Trophoblast cell (in vitro differentiated cells and primary cell): ENCODE results near the gene USP4.
"Not testable (repeated sequence)": the region's sequence is repeated elsewhere in the genome, so short reads cannot be mapped to it uniquely, and the experiment has no call there.

Experiments
- DNase-seq, 2 donors: peaks; one replicate each; pipeline ENCODE4 v3.0.0-alpha.2; 2016
- H2AFZ ChIP-seq: 2 replicates; pipeline ENCODE4 v1.6.1; 2013; ENCODE audit warnings: low read length, moderate library complexity, mild to moderate bottlenecking; ENCODE audit not compliant: insufficient read depth, poor library complexity
- H2AK5ac ChIP-seq: 2 replicates; pipeline ENCODE4 v1.6.1; 2013; ENCODE audit warnings: mild to moderate bottlenecking, low read length
- H2BK120ac ChIP-seq: 2 replicates; pipeline ENCODE4 v1.6.1; 2013; ENCODE audit warnings: low read length, mild to moderate bottlenecking, moderate library complexity; ENCODE audit not compliant: insufficient read depth, poor library complexity
- H2BK12ac ChIP-seq: 2 replicates; pipeline ENCODE4 v1.6.1; 2013; ENCODE audit warnings: mild to moderate bottlenecking, low read length, moderate library complexity
- H2BK5ac ChIP-seq: 2 replicates; pipeline ENCODE4 v1.6.1; 2013; ENCODE audit warnings: low read length, low read depth, moderate library complexity, mild to moderate bottlenecking; ENCODE audit not compliant: poor library complexity
- H3K14ac ChIP-seq: 2 replicates; pipeline ENCODE4 v1.6.1; 2013; ENCODE audit warnings: mild to moderate bottlenecking, low read length
- H3K18ac ChIP-seq: 2 replicates; pipeline ENCODE4 v1.6.1; 2013; ENCODE audit warnings: mild to moderate bottlenecking, low read length
- H3K23ac ChIP-seq: 2 replicates; pipeline ENCODE4 v1.6.1; 2013; ENCODE audit warnings: low read length
- H3K27ac ChIP-seq: 2 replicates; pipeline ENCODE4 v1.5.1; 2013; ENCODE audit warnings: low read depth, mild to moderate bottlenecking, inconsistent platforms, low read length, moderate library complexity
- H3K27me3 ChIP-seq: 2 replicates; pipeline ENCODE4 v1.6.1; 2013; ENCODE audit warnings: inconsistent platforms, mild to moderate bottlenecking, low read length, moderate library complexity; ENCODE audit not compliant: insufficient read depth
- H3K36me3 ChIP-seq, 2 experiments: 1 replicate in 1 of 2; 2 replicates in 1 of 2; pipeline ENCODE4 v1.6.1; 2013; ENCODE audit warnings: low read length in 2 of 2, mild to moderate bottlenecking in 2 of 2, moderate library complexity in 1 of 2; ENCODE audit not compliant: insufficient read depth in 2 of 2, control insufficient read depth in 1 of 2
- H3K4ac ChIP-seq: 2 replicates; pipeline ENCODE4 v1.6.1; 2013; ENCODE audit warnings: low read depth, mild to moderate bottlenecking, low read length, moderate library complexity
- H3K4me1 ChIP-seq, 2 experiments: 1 replicate in 1 of 2; 2 replicates in 1 of 2; pipeline ENCODE4 v1.6.1; 2013; ENCODE audit warnings: low read length in 2 of 2, mild to moderate bottlenecking in 2 of 2, moderate library complexity in 1 of 2; ENCODE audit not compliant: insufficient read depth in 2 of 2, control insufficient read depth in 1 of 2
- H3K4me2 ChIP-seq: 2 replicates; pipeline ENCODE4 v1.6.1; 2013; ENCODE audit warnings: inconsistent platforms, mild to moderate bottlenecking, low read length, moderate library complexity
- H3K4me3 ChIP-seq: 2 replicates; pipeline ENCODE4 v1.5.1; 2013; ENCODE audit warnings: mild to moderate bottlenecking, low read depth, low read length, inconsistent platforms
- H3K79me1 ChIP-seq: one replicate; pipeline ENCODE4 v1.6.1; 2013; ENCODE audit warnings: low read length
- H3K79me2 ChIP-seq: 2 replicates; pipeline ENCODE4 v1.6.1; 2013; ENCODE audit warnings: low read length, mild to moderate bottlenecking; ENCODE audit not compliant: control insufficient read depth, insufficient read depth, poor library complexity
- H3K9ac ChIP-seq: 2 replicates; pipeline ENCODE4 v1.6.1; 2013; ENCODE audit warnings: mild to moderate bottlenecking, low read length
- H3K9me3 ChIP-seq: 2 replicates; pipeline ENCODE4 v1.6.1; 2013; ENCODE audit warnings: low read depth, mild to moderate bottlenecking, control low read depth, inconsistent platforms, low read length; ENCODE audit not compliant: insufficient read depth
- H4K12ac ChIP-seq: 2 replicates; pipeline ENCODE4 v1.6.1; 2013; ENCODE audit warnings: low read depth, mild to moderate bottlenecking, low read length, moderate library complexity
- H4K8ac ChIP-seq: 2 replicates; pipeline ENCODE4 v1.6.1; 2013; ENCODE audit warnings: low read depth, mild to moderate bottlenecking, low read length, moderate library complexity
- H4K91ac ChIP-seq: one replicate; pipeline ENCODE4 v1.6.1; 2013; ENCODE audit warnings: low read depth, mild to moderate bottlenecking, low read length, moderate library complexity
- WGBS: extraction: QIAGEN DNeasy Blood & Tissue Kit; methylation state at CpG from one replicate; pipeline ENCODE4 v1.1.7; 2013; ENCODE audit warnings: missing lambda C conversion rate; ENCODE audit not compliant: insufficient read length, insufficient coverage; ENCODE audit errors: extremely low coverage; 5-methylcytosine and 5-hydroxymethylcytosine counted together

Gene USP4

GRCh38 chr3:49329186-49329585, 10.7 kb downstream of the USP4 start:
- no peak overlapping the region for H3K27ac ChIP-seq
- no peak overlapping the region for H3K4ac ChIP-seq
- H3K27me3 ChIP-seq = no peaks in the 10 kb centered on the region
- H2BK12ac ChIP-seq = no peak overlapping the region
- no peak overlapping the region for H3K23ac ChIP-seq
- no peaks in the 10 kb centered on the region for H3K4me1 ChIP-seq
- no peaks in the 10 kb centered on the region for H3K9me3 ChIP-seq
- WGBS = no CpG with 5 or more reads among the region's 4 CpGs
- no peak overlapping the region for H3K9ac ChIP-seq
- no peak for DNase-seq
- no peak overlapping the region for H3K14ac ChIP-seq
- no peak overlapping the region for H4K12ac ChIP-seq
- no peaks in the 10 kb centered on the region for H3K79me2 ChIP-seq
- H3K79me1 ChIP-seq = no peaks in the 10 kb centered on the region
- H2AFZ ChIP-seq = no peak overlapping the region
- no peak overlapping the region for H2AK5ac ChIP-seq
- no peak overlapping the region for H4K8ac ChIP-seq
- H3K4me3 ChIP-seq = no peak overlapping the region
- no peak overlapping the region for H3K18ac ChIP-seq
- peaks cover 45 to 57% of the 10 kb centered on the region in 2 experiments for H3K36me3 ChIP-seq
- H2BK5ac ChIP-seq = no peak overlapping the region
- no peak overlapping the region for H2BK120ac ChIP-seq
- no peak overlapping the region for H4K91ac ChIP-seq
- no peak overlapping the region for H3K4me2 ChIP-seq

GRCh38 chr3:49328350-49328749, 11.5 kb downstream of the USP4 start:
- H3K79me1 ChIP-seq, H2BK120ac ChIP-seq, H3K14ac ChIP-seq, H3K23ac ChIP-seq, H3K18ac ChIP-seq, H3K4me3 ChIP-seq, H2AFZ ChIP-seq, H3K9ac ChIP-seq, DNase-seq, H4K8ac ChIP-seq, H3K27ac ChIP-seq, H3K4me1 ChIP-seq, H4K91ac ChIP-seq, H3K9me3 ChIP-seq, H3K4ac ChIP-seq, H2AK5ac ChIP-seq, H3K79me2 ChIP-seq, H3K4me2 ChIP-seq, H2BK12ac ChIP-seq, H2BK5ac ChIP-seq, H4K12ac ChIP-seq, H3K27me3 ChIP-seq: not testable (repeated sequence)
- H3K36me3 ChIP-seq = peaks cover 47 to 58% of the 10 kb centered on the region in 2 experiments
- no CpG with 5 or more reads among the region's 2 CpGs for WGBS

GRCh38 chr3:49327485-49327884, 12.4 kb downstream of the USP4 start:
- no peak overlapping the region for H3K18ac ChIP-seq
- H3K27ac ChIP-seq = no peak overlapping the region
- no peaks in the 10 kb centered on the region for H3K79me2 ChIP-seq
- no CpG with 5 or more reads among the region's 7 CpGs for WGBS
- H2AFZ ChIP-seq = no peak overlapping the region
- no peak overlapping the region for H3K9ac ChIP-seq
- H3K4me3 ChIP-seq = no peak overlapping the region
- H4K12ac ChIP-seq = no peak overlapping the region
- H2BK12ac ChIP-seq = no peak overlapping the region
- H3K79me1 ChIP-seq = no peaks in the 10 kb centered on the region
- no peak overlapping the region for H4K91ac ChIP-seq
- H3K4me1 ChIP-seq = no peaks in the 10 kb centered on the region
- no peak overlapping the region for H3K14ac ChIP-seq
- H3K36me3 ChIP-seq = peaks cover 50 to 58% of the 10 kb centered on the region in 2 experiments
- H2BK120ac ChIP-seq = no peak overlapping the region
- no peak overlapping the region for H2AK5ac ChIP-seq
- no peak overlapping the region for H2BK5ac ChIP-seq
- no peaks in the 10 kb centered on the region for H3K9me3 ChIP-seq
- no peak overlapping the region for H3K23ac ChIP-seq
- H4K8ac ChIP-seq = no peak overlapping the region
- H3K4me2 ChIP-seq = no peak overlapping the region
- no peak overlapping the region for H3K4ac ChIP-seq
- peak; percentile 36 to 54 for DNase-seq
- H3K27me3 ChIP-seq = no peaks in the 10 kb centered on the region

- WGBS = no CpG with 5 or more reads among the region's 7 CpGs
- Histone ChIP-seq H3K79me1 (no peaks in the 10 kb centered on the region), H4K91ac (no peak overlapping the region)
Observed at GRCh38 chr3:49324768-49325167, 15.1 kb downstream of the USP4 start.

More at GRCh38 chr3:49324768-49325167, 15.1 kb downstream of the USP4 start:
- no peak overlapping the region for H4K8ac ChIP-seq
- no peak overlapping the region for H3K14ac ChIP-seq
- H2BK12ac ChIP-seq = no peak overlapping the region
- peaks cover 41 to 61% of the 10 kb centered on the region in 2 experiments for H3K36me3 ChIP-seq
- H4K12ac ChIP-seq = peak overlapping the region; percentile 44
- DNase-seq = no peak
- no peaks in the 10 kb centered on the region for H3K79me2 ChIP-seq
- H3K4me3 ChIP-seq = no peak overlapping the region
- no peaks in the 10 kb centered on the region for H3K4me1 ChIP-seq
- no peak overlapping the region for H3K27ac ChIP-seq
- H3K18ac ChIP-seq = no peak overlapping the region
- H3K4me2 ChIP-seq = no peak overlapping the region
- no peaks in the 10 kb centered on the region for H3K9me3 ChIP-seq
- no peak overlapping the region for H2AK5ac ChIP-seq
- H3K9ac ChIP-seq = no peak overlapping the region
- no peak overlapping the region for H2AFZ ChIP-seq
- no peaks in the 10 kb centered on the region for H3K27me3 ChIP-seq
- no peak overlapping the region for H3K23ac ChIP-seq
- H2BK5ac ChIP-seq = no peak overlapping the region
- H3K4ac ChIP-seq = no peak overlapping the region
- H2BK120ac ChIP-seq = no peak overlapping the region
